GM12801 (cell line): Measurements from ENCODE around the gene CHRD.

ENCODE experiments used
- TF ChIP-seq, protein P1 (sequence below): IDR thresholded peaks from one replicate; pipeline ENCODE4 v1.5.1; 2011; ENCODE audit warnings: control low read depth; ENCODE audit not compliant: insufficient read length; ENCODE audit errors: extremely low read depth

Gene CHRD

DNA sequence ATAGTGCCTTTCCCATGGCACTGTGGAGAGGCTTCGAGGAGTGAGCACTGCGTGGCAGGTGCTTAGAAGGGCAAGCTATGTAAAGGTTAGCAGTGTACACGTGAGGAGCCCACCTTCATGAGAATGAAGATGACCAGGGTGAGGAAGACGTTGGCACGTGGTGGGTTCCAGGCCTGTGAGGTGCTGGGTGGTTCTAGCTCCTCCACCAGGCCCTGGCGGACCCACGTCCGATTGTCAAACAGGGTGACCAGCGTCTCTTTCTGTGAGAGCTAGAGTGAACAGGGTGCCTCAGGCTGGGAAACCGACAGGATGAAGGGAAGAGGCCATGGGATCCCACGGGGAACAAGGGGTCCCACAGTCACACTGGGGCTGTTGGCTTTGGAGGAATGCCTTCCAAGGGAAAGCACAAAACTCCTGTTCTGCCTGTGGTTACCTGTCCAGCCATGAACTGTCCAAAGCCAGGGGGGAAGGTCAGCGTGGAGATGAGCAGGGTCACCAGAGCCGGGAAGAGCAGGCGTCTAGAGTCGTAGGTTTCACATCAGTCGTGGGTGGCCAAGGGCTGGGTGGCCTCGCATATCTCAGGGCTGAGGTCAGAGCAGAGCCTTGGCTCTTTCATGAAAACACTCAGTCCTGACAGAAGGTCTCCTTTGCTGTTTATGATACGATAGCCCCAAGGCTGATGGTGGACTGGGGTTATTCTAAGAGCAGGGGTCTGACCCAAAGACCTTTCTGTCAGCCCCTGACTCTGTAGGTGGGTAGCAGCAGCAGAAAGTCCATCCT, 24.4 kb upstream of the CHRD start:
- TF ChIP-seq, protein P1, sequence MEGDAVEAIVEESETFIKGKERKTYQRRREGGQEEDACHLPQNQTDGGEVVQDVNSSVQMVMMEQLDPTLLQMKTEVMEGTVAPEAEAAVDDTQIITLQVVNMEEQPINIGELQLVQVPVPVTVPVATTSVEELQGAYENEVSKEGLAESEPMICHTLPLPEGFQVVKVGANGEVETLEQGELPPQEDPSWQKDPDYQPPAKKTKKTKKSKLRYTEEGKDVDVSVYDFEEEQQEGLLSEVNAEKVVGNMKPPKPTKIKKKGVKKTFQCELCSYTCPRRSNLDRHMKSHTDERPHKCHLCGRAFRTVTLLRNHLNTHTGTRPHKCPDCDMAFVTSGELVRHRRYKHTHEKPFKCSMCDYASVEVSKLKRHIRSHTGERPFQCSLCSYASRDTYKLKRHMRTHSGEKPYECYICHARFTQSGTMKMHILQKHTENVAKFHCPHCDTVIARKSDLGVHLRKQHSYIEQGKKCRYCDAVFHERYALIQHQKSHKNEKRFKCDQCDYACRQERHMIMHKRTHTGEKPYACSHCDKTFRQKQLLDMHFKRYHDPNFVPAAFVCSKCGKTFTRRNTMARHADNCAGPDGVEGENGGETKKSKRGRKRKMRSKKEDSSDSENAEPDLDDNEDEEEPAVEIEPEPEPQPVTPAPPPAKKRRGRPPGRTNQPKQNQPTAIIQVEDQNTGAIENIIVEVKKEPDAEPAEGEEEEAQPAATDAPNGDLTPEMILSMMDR, result no peak

DNA sequence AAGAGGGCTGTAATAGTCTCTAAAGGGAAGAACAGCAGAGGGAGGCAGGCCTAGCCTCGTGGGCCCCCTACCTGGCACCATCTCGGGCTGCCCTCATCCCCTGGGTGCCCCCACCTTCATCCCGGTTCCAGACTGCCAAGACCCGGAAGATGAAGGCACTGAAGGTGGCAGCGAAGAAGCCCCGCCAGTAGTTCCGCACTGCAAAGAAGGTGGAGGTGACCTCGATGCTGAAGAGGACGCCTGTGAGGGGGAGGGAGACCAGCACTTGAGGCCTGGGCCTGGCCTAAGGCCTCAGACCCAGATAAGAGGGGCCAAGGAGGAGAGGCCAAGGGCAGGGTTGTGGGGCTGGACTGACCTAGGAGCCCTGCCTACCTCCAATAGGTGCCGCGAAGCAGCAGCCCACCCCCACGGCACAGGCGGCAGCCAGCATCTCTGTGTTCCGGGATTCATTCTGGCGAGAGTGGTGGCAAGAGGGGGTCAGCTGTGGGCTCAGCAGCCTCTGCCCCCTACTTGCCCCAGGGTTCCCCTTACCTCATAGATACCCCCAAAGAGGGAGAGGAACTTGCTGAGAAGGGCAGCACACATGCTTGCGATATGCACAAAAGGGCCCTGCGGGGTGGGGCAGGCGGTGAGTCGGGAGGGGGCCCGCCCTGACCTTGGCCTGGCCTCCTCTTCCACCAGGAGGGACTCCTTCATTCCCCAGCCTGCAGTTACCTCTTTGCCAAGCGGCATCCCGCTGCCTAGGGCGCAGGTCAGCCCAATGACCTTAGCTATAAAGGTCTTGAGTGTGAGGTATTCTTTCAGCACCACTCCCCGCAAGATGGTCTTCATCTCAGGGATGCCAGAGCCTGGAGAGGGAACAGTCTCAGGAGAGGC, 22.4 kb upstream of the CHRD start:
- TF ChIP-seq, protein P1, result no peak

- TF ChIP-seq, protein P1, result no peak
Observed at GRCh38 chr3:184358124-184358767, 21.6 kb upstream of the CHRD start.

GRCh38 chr3:184358921-184359350, 20.9 kb upstream of the CHRD start:
- TF ChIP-seq, protein P1, result no peak

GRCh38 chr3:184359610-184360009, 20.2 kb upstream of the CHRD start:
- TF ChIP-seq, protein P1, result no peak

DNA sequence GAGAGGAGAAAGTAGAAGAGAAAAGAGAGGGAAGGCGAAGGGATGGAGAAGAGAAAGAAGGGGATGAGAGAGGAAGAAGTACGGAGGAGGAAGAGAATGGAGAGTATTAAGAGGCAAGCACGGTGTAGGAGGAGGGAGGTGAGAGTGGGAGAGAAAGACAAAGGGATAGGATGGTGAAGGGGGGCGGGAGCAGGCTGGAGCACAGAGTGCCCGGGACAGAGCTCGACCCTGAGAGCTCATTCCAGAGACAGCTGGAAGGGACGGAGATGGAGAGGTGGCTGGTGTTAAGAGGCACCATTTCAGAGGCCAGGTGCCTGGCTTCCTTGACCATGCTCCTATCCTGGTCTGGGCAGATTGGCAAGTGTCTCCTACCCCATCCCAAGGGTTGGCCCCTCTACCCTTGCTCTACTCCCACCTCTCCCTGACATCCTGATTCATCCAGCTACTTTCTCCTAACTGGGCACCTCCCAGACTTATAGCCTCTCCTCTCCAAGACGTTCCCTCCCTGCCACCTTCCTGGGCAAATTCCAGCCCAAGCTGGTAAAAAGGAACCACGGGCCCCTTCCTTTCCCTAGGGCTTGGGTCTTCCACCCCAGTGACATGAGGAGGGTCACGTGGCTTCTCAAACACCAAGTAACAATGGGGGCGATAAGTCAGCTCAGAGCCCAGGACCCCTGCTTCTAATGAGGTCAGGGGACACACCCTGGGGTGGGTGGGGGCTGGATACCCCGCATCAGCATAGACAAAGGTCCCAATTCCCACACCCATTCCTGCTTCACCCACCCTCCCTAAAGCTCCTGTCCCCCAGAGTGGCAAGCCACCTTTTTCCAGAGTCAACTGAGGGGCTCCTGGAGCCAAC, 19.6 kb upstream of the CHRD start:
- TF ChIP-seq, protein P1, result no peak
